GM19395 (cell line): ENCODE results near the gene PRR33.

ENCODE experiments used
- ATAC-seq: cut with Tn5 transposase; IDR thresholded peaks from one replicate; pipeline ENCODE4 v1.9.1; 2021; ENCODE audit warnings: mild to moderate bottlenecking, moderate library complexity; ENCODE audit not compliant: unreplicated experiment

The PRR33 gene

DNA sequence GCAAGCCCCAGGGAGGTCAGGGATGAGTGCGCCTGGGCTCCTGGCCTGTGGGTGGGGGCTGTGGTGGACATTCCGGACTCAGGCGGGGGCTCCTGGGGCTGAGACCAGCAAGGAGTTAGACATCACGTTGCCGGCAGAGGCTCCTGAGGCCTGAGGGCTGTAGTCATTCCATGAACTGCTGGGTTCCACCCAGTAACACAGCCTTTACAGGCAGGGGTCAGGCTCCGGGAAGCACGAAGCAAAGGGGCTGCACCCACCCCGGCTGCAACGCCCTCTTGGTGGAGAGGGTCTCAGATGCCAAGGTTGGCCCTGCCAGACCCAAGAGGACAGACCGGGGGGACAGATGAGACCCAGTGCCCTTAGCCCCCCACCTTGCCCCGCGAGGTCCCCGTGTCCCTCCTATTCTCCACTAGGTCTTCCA, 36.8 kb upstream of the PRR33 start:
- ATAC-seq = no peak

DNA sequence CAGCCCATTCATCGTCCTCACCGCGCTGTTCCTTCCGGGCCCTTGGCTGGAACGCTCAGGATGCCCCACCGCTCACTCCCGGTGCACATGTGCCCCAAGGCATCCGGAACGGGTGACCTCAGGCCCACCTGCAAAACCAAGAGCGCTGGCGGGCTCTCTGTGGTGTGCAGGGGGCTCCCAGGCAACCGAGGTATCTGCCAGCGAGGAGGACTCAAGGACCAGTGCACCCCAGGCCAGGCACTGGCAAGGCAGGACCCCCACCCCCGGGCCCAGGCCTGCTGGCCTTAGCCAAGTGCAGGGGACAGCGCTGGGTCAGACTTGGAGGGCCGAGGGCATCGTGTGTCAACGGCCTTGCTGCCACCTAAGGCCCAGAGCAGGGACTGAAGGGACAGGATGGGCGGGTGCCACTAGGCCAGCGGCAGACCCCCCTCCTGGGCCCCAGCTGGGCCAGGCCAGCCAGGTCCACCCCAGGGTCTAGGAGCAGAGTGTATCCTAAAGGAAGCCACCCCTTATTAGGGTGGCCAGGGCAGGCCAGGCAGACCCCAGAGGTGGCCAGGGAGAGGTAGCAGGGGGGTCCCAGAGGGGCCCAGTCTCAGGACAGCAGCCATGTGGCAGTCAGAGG, 36.3 kb upstream of the PRR33 start:
- no peak for ATAC-seq

DNA sequence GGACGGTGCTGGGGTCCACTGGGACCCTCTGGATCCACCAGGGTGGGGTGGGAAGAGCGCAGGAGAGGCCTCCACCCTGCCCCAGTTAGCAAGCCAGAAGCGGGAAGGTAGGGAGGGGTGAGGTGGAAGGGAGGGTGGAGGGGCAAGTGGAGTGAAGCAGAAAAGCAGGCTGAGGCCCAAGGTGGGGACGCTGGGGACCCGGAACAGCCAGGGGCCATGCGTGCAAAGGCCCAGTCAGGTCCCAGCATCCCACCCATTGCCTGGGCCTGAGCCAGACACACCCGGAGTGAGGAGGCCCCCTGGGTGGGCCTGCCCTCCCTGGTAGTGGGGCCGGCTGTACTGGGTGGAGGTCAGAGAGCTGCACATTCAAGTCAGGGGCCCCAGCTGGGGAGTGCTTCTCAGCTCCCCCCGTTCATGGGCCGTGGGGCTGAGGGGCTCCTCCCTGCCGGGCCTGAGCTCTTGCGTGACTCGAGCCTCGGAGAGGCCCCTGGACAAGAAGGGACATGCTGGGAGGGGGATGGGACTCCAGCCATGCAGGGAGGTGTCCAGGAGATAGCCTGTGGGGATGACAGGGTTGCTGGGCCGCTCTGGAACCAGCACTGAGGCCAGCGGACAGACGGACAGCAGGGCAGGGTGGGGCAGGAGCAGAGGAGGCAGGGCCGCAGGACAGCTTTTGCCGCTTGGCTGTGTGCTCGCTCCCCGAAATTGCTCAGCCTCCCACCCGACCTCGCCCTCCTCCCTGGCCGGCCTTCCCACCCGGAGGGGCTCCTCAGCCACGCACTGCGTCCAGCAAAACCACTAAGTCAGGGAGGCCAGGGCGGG, 35.5 kb upstream of the PRR33 start:
- no peak for ATAC-seq

DNA sequence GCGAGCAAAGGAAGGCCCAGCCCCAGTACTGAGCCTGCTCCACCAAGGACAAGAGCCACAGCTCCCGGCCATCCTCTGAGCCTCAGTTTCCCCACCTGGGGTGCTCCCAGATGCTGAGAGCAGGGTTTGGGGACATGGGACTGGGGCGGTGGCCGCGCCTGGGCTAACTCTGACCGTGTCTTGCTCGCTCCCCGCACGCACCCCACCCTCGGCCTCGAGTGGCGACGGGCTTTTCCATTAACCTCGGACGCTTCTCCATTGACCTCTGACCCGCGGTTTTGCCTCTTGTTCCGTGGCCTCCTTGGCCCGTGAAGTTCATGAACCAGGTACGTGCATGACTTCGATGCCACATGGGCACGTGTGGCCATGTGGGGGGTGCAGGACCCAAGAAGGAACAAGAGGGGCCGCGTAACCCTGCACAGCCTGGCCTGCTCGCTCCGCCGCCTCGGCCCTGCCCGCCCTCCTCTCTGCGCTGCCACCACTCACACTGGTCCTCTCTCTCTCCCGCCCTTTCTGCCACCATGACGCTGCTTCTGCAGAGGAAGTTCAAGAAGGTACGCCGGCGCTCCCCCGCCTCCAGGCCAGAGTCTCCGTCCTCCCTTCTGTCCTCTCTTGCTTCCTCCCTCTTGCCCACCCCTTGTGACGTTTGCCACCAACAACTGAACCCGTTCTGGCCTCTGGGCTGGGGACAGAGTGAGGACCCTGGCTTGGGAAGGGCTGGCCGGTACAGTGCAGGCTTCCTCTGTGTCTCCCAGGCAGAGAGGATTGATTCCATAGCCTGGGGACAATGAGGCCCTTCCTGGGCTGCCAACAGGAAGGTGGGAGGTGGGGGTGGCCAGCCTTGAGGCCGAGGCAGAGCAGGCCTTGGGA, 34.7 kb upstream of the PRR33 start:
- no peak for ATAC-seq

DNA sequence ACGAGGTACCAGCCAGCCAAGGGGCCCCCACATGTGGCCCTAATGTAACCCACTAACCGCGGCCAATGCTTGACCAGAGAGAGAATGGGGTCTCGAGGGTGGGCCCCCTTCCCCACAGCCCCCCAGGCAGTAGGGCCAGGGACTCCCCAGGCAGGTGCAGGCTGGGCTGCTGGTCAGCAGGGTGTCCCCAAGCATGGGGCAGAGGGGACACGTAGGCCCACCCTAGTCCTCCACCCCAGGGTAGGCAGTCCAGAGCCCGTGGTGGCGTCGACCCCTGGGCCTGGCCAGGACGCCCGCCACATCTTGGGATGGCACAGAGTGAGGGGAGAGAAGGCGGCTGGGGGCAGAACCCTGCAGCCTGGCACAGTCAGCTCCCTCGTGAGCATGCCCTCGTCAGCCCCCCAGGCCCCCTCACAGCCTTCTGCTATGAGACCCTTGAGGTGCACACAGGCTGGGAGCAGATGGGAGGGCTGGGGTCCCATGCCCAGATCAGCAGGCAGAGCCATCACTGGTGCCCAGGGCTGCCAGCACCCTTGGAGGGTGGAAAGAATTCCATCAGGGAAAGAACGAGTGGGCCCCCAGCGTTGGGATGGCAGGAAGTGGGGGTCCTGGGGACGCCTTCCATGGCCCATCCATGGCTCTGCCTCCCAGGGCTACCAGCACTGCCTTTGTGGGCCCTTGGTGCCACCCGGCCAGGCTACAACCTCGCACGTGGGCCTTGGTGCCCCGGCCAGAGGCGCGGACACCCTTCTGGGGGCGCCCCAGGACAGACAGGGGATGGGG, 33.9 kb upstream of the PRR33 start:
- no peak for ATAC-seq

DNA sequence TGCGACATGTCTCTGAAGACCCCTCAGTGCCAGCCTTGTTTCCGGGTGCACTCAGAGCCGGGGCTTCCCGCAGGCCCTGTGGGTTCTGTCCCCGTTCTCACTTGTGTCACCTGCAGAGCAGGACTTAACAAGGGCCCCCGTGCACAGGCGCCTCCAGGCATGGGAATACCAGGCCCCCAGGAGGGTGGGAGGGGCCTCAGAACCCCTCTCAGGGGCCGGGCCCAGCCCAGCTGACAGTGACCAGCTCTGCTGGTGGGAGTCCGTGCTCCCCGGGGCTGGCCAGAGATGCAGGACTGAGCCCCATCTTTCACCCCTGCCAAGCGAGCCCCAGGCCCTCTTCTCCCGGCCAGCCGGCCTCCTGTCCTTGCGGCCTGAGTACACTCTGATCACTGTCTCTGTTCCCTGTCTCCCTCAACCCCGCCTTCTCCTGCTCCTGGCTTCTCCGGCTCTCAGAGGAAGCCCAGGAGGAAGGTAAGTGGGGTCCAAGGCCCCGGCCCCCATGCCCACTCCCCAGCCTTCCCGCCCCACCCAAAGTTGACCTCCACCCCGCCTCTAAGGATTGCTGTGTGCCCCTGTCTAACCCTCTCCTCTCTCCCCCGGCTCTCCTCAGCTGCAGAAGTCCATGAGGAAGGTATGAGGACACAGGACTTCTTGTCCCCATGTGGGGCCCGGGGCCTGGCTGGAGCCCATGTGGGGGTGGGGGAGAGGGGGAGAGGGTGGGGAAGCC, 33.1 kb upstream of the PRR33 start:
- ATAC-seq = no peak

DNA sequence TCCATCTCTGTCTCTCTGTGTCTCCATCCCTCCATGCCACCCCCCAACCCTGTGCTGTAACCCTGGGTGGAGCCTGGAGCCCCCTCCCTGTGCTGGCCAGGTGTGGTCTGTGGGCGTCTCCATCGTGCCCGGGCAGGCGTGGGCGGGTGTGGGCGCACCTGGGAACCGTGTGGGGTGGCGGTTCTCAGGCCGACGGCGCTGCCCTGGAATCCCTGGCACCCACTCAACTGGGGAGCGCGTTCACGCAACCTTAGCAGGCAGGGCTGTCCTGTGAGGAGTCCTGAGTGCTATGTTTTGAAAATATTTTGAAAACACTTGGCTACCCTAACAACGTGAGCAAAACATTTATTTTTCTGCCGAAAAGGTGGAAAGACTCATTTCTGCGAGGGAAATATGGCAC, 32.5 kb upstream of the PRR33 start:
- ATAC-seq = no peak

DNA sequence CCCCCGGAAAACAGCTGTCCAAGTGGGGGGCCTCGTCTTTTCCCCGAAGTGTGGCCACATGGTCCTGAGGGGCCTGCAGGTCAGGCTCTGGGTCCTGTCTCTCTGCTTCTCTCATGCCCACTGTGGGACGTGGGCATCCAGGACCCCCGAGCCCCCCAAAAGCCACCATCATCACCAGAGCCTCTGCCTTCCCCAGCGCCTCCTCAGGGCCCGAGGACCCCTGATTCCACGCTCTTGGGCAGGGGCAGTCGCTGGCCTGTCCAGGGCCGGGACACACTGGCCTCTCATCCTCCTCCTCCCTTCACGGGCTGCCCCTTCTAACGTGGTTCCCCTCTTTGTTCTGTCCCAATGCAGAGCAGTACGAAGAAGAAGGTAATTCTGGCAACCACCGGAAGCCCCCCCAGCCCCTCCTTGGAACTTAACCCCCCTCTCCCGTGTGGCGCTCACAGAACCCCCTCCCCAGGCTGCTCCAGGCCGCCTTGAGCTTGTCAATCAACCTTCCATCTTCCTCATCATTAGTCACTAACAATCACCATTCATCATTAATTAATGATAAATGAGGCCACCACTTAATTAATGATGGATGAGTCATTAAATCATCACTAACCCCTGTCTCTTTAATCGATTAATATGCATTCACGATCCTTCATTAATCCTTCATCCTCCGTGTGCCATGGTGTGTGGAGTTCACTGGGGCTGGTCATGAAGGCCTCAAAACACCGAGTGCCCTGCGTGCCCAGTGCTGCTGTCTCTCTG, 31.7 kb upstream of the PRR33 start:
- no peak for ATAC-seq

DNA sequence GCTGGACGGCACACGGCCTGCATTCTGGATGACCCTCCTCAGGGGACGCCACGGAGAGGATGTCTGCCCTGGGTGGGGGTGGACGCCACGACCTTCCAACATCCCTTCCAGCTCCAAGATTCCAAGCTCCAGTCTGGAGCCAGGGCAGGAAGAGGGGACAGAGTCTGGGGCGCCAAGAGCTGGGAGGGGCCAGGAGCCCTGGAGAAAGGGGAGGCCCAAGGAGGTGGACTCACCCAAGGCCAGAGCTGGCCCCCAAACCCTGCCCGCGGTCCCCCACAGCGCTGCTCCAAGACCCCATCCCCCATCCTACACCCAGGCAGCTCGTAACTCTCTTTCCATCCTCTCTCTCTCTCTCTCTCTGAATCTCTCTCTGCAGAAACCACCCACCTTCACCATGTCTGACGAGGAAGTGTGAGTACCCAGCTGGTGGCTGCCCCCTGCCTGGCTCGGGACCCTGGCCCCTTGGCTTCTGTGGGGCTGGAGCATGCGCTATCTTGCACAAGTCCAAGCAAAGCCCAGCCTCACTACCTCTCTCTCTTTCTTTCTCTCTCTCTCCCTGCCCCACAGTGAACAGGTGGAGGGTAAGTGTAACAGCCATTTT, 30.9 kb upstream of the PRR33 start:
- ATAC-seq = no peak

DNA sequence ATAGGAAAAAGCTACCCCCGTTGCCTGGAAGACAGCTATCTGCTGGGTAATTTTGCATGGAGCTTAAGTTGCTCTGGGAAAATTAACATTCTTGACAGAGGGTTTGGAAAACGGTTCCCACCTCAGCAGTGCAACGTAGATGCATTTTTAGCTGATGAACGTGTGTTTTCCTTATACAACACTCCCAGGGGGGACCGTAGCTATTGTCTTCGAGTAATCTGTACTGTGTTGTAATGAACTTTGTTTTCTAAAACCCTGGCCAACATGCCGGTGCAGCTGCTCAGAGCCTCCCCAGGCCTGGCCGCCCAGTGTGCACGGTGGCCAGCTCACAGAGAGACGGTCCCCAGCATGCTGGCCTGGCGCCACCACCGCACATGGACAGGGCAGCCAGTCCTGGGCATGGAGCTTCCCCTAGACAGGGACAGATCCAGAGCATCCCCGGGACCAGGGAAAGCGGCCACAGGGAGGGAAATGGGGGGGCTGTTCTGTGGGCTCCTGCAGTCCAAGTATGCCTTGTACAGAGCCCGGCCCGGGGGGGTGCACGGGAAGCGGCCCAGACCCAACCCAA, 30.0 kb upstream of the PRR33 start:
- ATAC-seq = no peak

DNA sequence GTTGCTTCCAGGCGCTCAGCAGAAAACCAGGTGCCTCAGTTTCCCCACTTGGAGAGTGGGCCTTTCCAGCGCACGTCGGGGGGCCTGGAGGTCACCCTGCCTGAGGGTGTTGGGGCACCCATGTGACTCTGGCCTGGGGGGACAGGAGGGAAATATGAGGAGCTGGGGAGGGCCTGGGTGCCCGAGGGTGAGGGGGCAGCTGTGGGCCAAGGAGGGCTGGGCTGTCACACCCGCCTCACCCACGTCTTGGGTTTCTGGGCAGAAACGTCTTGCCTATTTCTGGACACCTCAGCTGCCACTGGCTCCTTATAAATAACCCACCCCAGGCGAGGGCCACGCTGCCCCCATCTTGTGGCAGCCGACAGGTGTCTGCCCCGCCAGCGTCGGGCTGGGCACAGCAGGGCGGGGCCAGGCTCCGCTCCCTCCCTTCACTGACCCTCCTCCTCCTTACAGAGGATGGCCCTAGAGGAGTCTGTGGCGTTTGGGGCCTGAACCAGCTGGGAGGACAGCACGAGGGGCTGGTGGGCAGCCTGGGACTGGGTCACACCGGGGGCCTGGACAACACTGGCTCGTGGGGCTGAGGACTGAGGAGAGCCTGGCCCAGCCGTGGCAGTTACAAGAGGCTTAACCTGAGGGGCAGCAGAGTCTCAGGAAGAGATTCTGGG, 29.3 kb upstream of the PRR33 start:
- ATAC-seq = no peak

DNA sequence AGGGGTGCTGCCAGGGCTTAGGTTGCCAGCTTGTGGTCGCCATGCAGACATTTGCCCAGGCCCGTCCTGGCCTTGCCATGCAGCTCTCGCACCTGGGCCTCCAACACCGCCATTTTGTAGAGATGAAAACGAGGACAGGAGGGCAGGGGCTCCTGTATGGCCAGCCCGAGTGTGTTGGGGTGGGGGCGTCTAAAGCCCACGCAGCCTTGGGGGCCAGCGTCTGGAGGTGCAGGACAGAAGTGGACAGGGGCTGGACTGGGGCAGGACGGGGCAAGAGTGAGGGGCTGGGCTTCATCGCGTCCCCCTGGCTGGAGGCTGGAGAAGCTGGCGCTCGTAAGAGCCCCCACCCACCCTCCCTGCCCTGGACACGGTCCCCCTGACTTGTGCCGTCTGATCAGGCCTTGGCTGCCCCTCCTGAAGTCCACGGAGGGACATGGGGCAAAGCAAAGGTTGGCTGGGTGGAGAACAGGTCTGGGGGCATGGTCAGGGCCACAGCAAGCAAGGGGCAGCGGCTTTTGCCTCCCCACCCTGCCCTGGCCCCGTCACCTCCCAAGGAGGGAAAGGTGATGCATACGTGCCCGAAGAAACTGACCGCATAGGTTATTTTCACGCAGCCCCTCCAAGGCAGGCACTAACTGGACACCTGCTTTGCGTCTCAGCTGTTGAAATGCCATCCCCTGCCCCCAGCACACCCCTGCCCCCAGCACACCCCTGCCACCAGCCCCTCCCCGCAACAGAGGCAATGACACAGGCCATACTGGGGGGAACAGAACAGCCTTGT, 28.6 kb upstream of the PRR33 start:
- ATAC-seq = no peak

DNA sequence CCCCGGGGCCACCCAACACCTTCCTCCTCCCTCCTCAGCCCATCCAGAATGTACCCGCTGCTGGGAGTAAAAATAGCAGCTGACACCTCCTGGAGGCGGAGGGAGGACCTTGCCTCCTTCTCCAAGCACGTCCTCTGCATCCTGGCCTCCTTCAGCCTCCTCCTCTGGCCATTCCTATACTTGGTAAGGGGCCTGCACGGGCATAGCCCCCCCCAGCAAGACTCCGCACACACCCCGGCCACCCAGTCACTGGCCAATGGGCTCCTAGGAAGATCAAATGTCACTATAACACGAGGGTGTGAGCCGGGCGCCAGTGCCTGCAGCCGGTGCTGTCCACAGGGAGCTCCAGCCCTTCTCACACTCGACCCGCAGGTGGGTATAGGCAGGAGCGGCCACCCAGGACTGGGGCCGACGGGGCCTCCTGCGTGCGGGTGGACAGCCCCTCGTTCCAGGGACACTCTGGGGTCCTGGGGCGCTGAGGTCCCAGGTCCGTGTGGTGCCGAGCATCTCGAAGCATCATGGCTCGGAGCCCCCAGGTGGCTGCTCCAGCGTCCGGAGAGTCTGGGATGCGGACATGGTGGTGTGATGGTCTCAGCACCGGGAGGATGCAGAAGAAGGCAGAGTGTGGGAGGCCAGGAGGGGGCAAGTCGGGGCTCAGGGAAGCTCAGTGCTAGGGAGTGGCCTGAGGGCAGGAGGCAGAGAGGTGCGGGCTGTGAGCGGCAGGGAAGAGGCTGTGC, 27.9 kb upstream of the PRR33 start, which contains the start of gene TNNT3:
Gene TNNT3, plus strand, starts transcription at position 313 of the 737 bp plus-strand sequence. CDS start 3,172 bp downstream, outside the sequence.
- ATAC-seq = no peak

DNA sequence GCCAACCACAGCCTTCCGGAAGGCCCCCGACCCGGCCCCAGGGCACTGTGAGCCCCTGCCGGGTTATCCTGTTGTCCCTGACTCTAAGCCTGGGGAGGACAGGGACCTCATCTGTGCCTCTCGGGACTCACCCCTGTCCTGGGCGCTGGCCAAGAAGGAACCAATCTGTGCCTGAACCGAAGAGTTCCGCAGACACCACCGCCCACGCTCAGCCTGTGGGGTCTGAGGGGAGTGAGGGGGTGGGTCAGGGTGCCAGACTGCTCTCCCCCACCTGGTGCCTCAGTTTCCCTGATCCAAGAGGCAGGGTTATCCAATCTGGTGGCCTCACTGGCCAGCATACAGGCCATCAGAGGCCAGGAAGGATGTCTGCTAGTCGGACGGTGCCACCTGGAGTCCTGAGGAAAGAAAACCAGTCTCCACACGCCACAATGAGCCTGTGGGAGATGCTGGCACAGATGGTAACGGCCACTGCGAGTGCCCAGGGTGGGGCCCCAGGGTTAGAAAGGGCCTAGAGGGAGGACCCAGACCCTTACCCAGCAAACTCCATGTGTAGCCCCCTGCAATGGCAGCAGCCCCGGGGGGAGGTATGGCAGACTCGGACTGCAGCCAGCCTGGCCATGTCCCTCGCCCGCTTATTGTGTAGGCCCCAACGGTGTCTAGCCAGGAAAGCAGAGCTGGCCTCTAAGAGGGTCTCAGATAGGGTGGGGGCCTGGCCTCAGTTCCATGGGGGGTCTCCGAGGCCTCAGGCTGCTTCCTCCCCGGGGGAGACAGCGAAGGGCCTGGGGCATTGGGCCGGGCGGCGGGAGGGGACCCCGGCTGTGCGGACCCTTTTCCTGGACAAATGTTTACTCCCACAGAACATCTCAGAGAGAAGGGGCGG, 27.0 kb upstream of the PRR33 start:
- no peak for ATAC-seq

DNA sequence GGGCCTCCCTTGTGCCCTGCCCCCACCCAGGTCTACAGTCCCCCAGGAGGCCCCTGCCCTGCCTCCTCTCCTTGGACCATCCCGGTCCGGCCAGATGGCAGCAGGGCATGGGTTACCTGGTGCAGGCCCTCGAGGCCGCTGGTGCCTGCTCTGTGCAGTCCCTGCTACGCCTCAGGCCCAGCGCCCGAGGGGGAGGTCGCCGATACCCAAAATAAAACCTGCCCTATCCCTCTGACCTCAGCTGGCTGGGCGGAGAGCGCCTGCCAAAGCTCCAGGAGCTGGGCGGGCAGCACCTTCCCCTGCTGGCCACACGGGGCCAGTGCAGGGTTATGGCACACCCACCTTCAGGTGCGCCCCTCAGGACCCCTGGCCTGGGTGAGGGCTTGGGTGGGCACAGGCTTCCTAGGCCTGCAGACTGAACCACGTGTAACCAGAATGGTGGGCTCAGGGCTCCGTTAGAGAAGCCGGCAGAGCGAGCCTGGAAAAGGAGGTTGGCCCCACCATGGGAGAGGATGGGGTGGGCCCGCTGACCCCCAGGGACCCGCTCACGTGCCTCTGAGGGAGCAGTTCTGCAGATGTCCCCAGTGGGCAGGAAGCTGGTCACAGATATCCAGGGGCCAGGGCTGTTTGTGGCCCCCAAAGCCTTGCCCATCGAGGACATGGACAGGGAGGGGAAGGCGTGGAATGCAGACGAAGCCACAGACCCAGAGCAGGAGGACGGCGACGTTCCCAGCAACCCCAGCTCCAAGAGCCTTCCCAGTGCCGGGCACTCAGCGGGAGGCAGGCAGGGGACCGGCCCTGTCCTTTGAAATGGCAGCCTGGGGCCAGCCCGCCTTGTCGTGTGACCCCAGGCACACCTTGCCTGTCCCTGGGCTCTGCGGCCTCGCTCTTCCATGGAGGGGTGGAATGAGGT, 26.1 kb upstream of the PRR33 start:
- ATAC-seq = no peak
